GM23248 (cell line): ENCODE measurements around the gene SLC25A53. TPM values are rescaled to one million over a fixed set of nuclear protein-coding genes. Genes with fewer than 3 reads are reported as not detected.
"Not testable (repeated sequence)": the region's sequence is repeated elsewhere in the genome, so short reads cannot be mapped to it uniquely, and the experiment has no call there.

Experiments
- DNase-seq: peaks from one replicate; pipeline ENCODE4 v3.0.0-alpha.2; 2015
- H2AFZ ChIP-seq: fragments of 200-600 bp; sonication (generic); 2 replicates; pipeline ENCODE4 v1.6.1; 2016; ENCODE audit warnings: antibody characterized with exemption
- H3F3A ChIP-seq: fragments of 200-600 bp; sonication (generic); 2 replicates; pipeline ENCODE4 v1.6.1; 2016; ENCODE audit warnings: mild to moderate bottlenecking, antibody characterized with exemption, mixed run types; ENCODE audit not compliant: insufficient read depth
- H3K27ac ChIP-seq: fragments of 200-600 bp; sonication (generic); 2 replicates; pipeline ENCODE4 v1.5.1; 2016; ENCODE audit warnings: mild to moderate bottlenecking
- H3K27me3 ChIP-seq: fragments of 200-600 bp; sonication (generic); replicated peaks from 2 replicates; pipeline ENCODE4 v1.6.1; 2016; ENCODE audit warnings: mild to moderate bottlenecking; ENCODE audit not compliant: insufficient read depth
- H3K36me3 ChIP-seq: fragments of 200-600 bp; sonication (generic); 2 replicates; pipeline ENCODE4 v1.6.1; 2016; ENCODE audit warnings: low read depth, mild to moderate bottlenecking
- H3K4me1 ChIP-seq: fragments of 200-600 bp; sonication (generic); 2 replicates; pipeline ENCODE4 v1.6.1; 2016; ENCODE audit warnings: mild to moderate bottlenecking; ENCODE audit not compliant: insufficient read depth
- H3K4me2 ChIP-seq: fragments of 200-600 bp; sonication (generic); one replicate; pipeline ENCODE4 v1.6.1; 2016; ENCODE audit warnings: mild to moderate bottlenecking; ENCODE audit not compliant: unreplicated experiment
- H3K4me3 ChIP-seq: fragments of 200-600 bp; sonication (generic); 2 replicates; pipeline ENCODE4 v1.5.1; 2016; ENCODE audit warnings: mild to moderate bottlenecking
- H3K79me2 ChIP-seq: fragments of 200-600 bp; sonication (generic); 2 replicates; pipeline ENCODE4 v1.6.1; 2016; ENCODE audit warnings: mild to moderate bottlenecking; ENCODE audit not compliant: insufficient read depth
- H3K9ac ChIP-seq: fragments of 200-600 bp; sonication (generic); 2 replicates; pipeline ENCODE4 v1.6.1; 2016; ENCODE audit warnings: mild to moderate bottlenecking
- H3K9me2 ChIP-seq: fragments of 200-600 bp; sonication (generic); 2 replicates; pipeline ENCODE4 v1.6.1; 2016; ENCODE audit warnings: mixed run types, mild to moderate bottlenecking, moderate library complexity; ENCODE audit not compliant: insufficient read depth
- H3K9me3 ChIP-seq: fragments of 200-600 bp; sonication (generic); one replicate; pipeline ENCODE4 v1.6.1; 2017; ENCODE audit warnings: low read depth
- H4K20me1 ChIP-seq: fragments of 200-600 bp; sonication (generic); 2 replicates; pipeline ENCODE4 v1.6.0; 2016; ENCODE audit not compliant: insufficient read depth
- EZH2 ChIP-seq: fragments of 200-600 bp; sonication (generic); IDR thresholded peaks from 2 replicates; pipeline ENCODE4 v1.6.1; 2018; ENCODE audit warnings: antibody characterized with exemption, mild to moderate bottlenecking; ENCODE audit not compliant: insufficient read depth, poor library complexity, severe bottlenecking
- EZH2phosphoT487 ChIP-seq: fragments of 200-600 bp; sonication (generic); IDR thresholded peaks from 2 replicates; pipeline ENCODE4 v1.6.1; 2018; ENCODE audit warnings: antibody characterized with exemption, moderate library complexity, mild to moderate bottlenecking, low read depth; ENCODE audit not compliant: insufficient read depth
- WGBS, 2 experiments: methylation state at CpG; one replicate each; pipeline ENCODE4 v1.1.6; 2015 to 2017; ENCODE audit warnings: low lambda C conversion rate in 2 of 2, low coverage in 1 of 2; ENCODE audit errors: missing lambda C conversion rate in 2 of 2; 5-methylcytosine and 5-hydroxymethylcytosine counted together
- in situ Hi-C: fragments of 300-500 bp; cut with MboI; formaldehyde crosslinking; loops from 2 replicates; pipeline ENCODE4 v1.15.0; 2020
- polyA plus RNA-seq: library from polyadenylated mRNA; unstranded; fragments of >200 nt; fragmentation: Nextera tagmentation; extraction: Ambion mirVana; gene quantifications from 2 replicates; pipeline ENCODE4 v1.2.1, GENCODE V29; 2016
- total RNA-seq: library from RNA; depleted of rRNA; stranded (reverse); fragments of >200 nt; shearing (Covaris generic); gene quantifications from 2 replicates; pipeline ENCODE4 v1.2.3, GENCODE V29; 2014

Gene SLC25A53
- total and polyA plus RNA-seq, 2 experiments from 2014 or later = 6.0 to 9.9 TPM

- Histone ChIP-seq H3K36me3 (no peaks in the 10 kb centered on the region), H3K9me2 (no peaks in the 10 kb centered on the region), H4K20me1 (no peaks in the 10 kb centered on the region), H3K4me1 (no peaks in the 10 kb centered on the region), H3F3A (no peaks in the 10 kb centered on the region), H2AFZ (peak overlapping the region; percentile 90), H3K9me3 (no peaks in the 10 kb centered on the region), H3K27ac (no peak overlapping the region), H3K79me2 (no peaks in the 10 kb centered on the region), H3K4me3 (peak overlapping the region; percentile 79), H3K27me3 (no peaks in the 10 kb centered on the region), H3K9ac (peak overlapping the region; percentile 72), H3K4me2 (peak overlapping the region; percentile 83)
- in situ Hi-C loops = loop anchor here (25.0 kb wide), 1 partner anchor 276 kb away; the partner anchor contains the start of gene RAB9B
- TF ChIP-seq EZH2phosphoT487 = no peak
- no peak for TF ChIP-seq EZH2
- 3% methylated on average over 21 to 24 of the region's 24 CpGs for WGBS, 2 experiments
- peak; percentile 67 for DNase-seq
Observed at GRCh38 chrX:104113222-104113965, 43.4 kb downstream of the SLC25A53 start.

- Histone ChIP-seq H3K27me3 (no peaks in the 10 kb centered on the region), H3K9me2 (no peaks in the 10 kb centered on the region), H3K9me3 (no peaks in the 10 kb centered on the region), H3K4me2 (peak within 1 kb of the TSS; percentile 83), H3K4me3 (peak within 1 kb of the TSS; percentile 79), H2AFZ (peak within 1 kb of the TSS; percentile 90), H3K4me1 (no peaks in the 10 kb centered on the region), H3K27ac (no peak within 1 kb of the TSS), H3K9ac (peak within 1 kb of the TSS; percentile 72), H3F3A (no peaks in the 10 kb centered on the region), H3K36me3 (no peaks in the 10 kb centered on the region), H3K79me2 (no peaks in the 10 kb centered on the region), H4K20me1 (no peaks in the 10 kb centered on the region)
- peak; percentile 66 for DNase-seq
- no peak for TF ChIP-seq EZH2
- no peak for TF ChIP-seq EZH2phosphoT487
- WGBS, 2 experiments = 1 to 2% methylated on average over 19 to 27 of the region's 67 CpGs
- in situ Hi-C loops = loop anchor here (25.0 kb wide), 1 partner anchor 275 kb away; the partner anchor contains the start of gene RAB9B
Observed at GRCh38 chrX:104112326-104112951, 44.4 kb downstream of the SLC25A53 start, which contains the start of gene ZCCHC18. Gene ZCCHC18 (plus strand): TSS chrX:104112523. CDS start chrX:104114112, 1,589 bp downstream.

DNA sequence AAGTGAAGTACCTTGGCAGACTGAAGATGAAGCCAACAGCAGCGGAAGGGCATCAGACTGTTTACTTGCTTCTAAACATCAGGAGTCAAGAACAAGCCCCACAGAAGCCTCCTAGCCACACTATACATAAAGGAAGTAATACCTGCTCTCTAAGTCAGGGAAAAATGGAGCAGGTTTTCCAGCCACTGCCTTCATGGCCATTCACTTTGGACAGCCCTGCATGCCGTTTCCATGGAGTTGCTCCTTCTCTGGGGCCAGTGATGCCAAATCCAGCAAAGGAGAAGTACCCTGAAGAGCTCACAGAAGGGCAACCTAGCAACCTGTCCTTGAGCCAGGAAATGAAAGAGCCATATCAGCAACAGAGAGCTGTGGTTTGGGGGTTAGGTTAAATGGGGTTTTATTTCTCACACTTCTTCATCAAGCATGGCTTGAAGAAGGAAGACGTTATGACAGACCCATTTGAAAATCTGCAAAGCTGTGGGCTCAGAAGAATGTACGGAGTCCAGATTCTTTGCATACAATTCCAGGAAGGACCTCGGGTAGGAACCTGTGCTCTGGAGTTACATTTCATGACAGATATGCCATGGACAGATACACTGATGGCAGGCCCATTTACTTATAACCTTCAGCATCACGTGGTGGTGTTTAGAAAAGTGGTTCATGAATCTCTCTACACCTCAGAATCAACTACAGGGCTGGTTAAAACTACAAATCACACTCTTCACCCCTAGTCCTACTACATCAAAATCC is 46.1 kb downstream of the SLC25A53 start:
- not testable (repeated sequence) for H3K4me3 ChIP-seq

DNA sequence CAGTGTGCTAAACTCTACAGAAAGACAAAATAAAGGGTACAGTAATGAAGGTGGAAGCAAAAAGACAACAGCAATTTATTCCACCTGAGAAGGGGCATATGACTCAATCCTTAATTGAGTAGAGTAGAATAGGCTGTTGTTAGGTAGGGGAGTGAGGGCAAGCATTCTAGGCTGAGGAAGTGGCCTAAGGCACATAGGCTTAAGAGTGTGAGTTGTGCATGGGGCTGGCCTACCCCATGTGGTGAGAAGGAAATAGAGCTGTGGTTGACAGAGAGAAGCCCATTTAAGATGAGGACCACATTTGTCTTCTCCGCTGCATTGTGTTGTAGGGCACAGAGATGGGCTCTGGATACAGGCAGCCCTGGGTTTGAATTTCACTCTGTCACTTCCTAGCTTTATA is 47.9 kb downstream of the SLC25A53 start:
- 85 to 100% methylated on average over 1 of the region's 1 CpG for WGBS, 2 experiments
- H3K9me3 ChIP-seq = no peaks in the 10 kb centered on the region
- TF ChIP-seq EZH2 (no peak), EZH2phosphoT487 (no peak)
- H3K4me3 ChIP-seq = no peak overlapping the region
- H3F3A ChIP-seq = no peaks in the 10 kb centered on the region
- in situ Hi-C loops = loop anchor here (25.0 kb wide), 1 partner anchor 272 kb away; the partner anchor contains the start of gene RAB9B
- no peak overlapping the region for H2AFZ ChIP-seq
- no peaks in the 10 kb centered on the region for H3K27me3 ChIP-seq
- H3K4me1 ChIP-seq = no peaks in the 10 kb centered on the region
- H3K9ac ChIP-seq = no peak overlapping the region
- H3K4me2 ChIP-seq = no peak overlapping the region
- no peak overlapping the region for H3K27ac ChIP-seq
- no peaks in the 10 kb centered on the region for H3K79me2 ChIP-seq
- no peaks in the 10 kb centered on the region for H3K9me2 ChIP-seq
- H3K36me3 ChIP-seq = no peaks in the 10 kb centered on the region
- H4K20me1 ChIP-seq = no peaks in the 10 kb centered on the region
- no peak for DNase-seq

More for the DNA sequence above, 46.1 kb downstream of the SLC25A53 start:
- not testable (repeated sequence) for H3K79me2 ChIP-seq, H3K9me3 ChIP-seq, H3K4me2 ChIP-seq, H3K36me3 ChIP-seq, H3K27me3 ChIP-seq, H3K9me2 ChIP-seq, H4K20me1 ChIP-seq, H3K4me1 ChIP-seq, H3F3A ChIP-seq, H2AFZ ChIP-seq, H3K27ac ChIP-seq, DNase-seq, H3K9ac ChIP-seq
- in situ Hi-C loops = loop anchor here (25.0 kb wide), 1 partner anchor 273 kb away; the partner anchor contains the start of gene RAB9B
- 66 to 69% methylated on average over 6 of the region's 6 CpGs for WGBS, 2 experiments
